H1 (cell line): ENCODE measurements around the gene ARHGAP22. TPM values are rescaled to one million over a fixed set of nuclear protein-coding genes. Genes with fewer than 3 reads are reported as not detected.

ENCODE experiments used
- CTCF ChIA-PET: fragments of 300-600 bp; sonication (Branson Sonifier 250); formaldehyde crosslinking; loops from one replicate; lab custom pipeline; 2021; ENCODE audit not compliant: partially characterized antibody; lab: Charles Lee
- POLR2A ChIA-PET: fragments of 300-600 bp; sonication (Branson Sonifier 250); formaldehyde crosslinking; loops from one replicate; lab custom pipeline; 2021; ENCODE audit warnings: inconsistent platforms; ENCODE audit not compliant: partially characterized antibody; lab: Charles Lee
- DNase-seq, 2 experiments: peaks; one replicate each; pipeline versions ENCODE4 v3.0.0 to v3.0.0-alpha.2; 2010 to 2022; ENCODE audit warnings: low spot score in 2 of 2, low read depth in 1 of 2, mixed read lengths in 1 of 2
- FAIRE-seq: peaks from 2 replicates; lab custom pipeline; 2011; peaks lifted over from hg19 to GRCh38; lab: Jason Lieb, UNC
- H2AFZ ChIP-seq: 2 replicates; pipeline ENCODE4 v1.8.1; 2012; ENCODE audit warnings: low read length, inconsistent platforms
- H2AK5ac ChIP-seq: 2 replicates; pipeline ENCODE4 v1.6.1; 2013; ENCODE audit warnings: low read depth, low read length
- H2BK120ac ChIP-seq: replicated peaks from 2 replicates; pipeline ENCODE3; 2013; ENCODE audit warnings: low read depth, low read length, inconsistent platforms
- H2BK12ac ChIP-seq: 2 replicates; pipeline ENCODE4 v1.6.1; 2013; ENCODE audit warnings: low read depth, low read length
- H2BK15ac ChIP-seq: 2 replicates; pipeline ENCODE4 v1.6.1; 2013; ENCODE audit warnings: low read length
- H2BK20ac ChIP-seq: 2 replicates; pipeline ENCODE4 v1.6.1; 2013; ENCODE audit warnings: low read length
- H2BK5ac ChIP-seq: 2 replicates; pipeline ENCODE4 v1.6.1; 2013; ENCODE audit warnings: low read depth, low read length
- H3K14ac ChIP-seq: 2 replicates; pipeline ENCODE4 v1.6.1; 2013; ENCODE audit warnings: inconsistent platforms; ENCODE audit not compliant: insufficient read length
- H3K18ac ChIP-seq: 2 replicates; pipeline ENCODE4 v1.6.1; 2013; ENCODE audit warnings: low read length; ENCODE audit errors: extremely low read depth
- H3K23ac ChIP-seq: 2 replicates; pipeline ENCODE4 v1.6.1; 2013; ENCODE audit warnings: inconsistent platforms; ENCODE audit not compliant: insufficient read length
- H3K23me2 ChIP-seq: 2 replicates; pipeline ENCODE4 v1.6.1; 2013; ENCODE audit warnings: low read depth, low read length
- H3K27ac ChIP-seq: 2 replicates; pipeline ENCODE4 v1.6.1; 2011; ENCODE audit warnings: low read depth, low read length, inconsistent platforms
- H3K27me3 ChIP-seq, 4 experiments: replicated peaks in 1 of 4; 1 replicate in 1 of 4; 2 replicates in 3 of 4; pipeline versions ENCODE4 v1.6.1 to v1.8.1; 2011 to 2013; ENCODE audit warnings: low read length in 3 of 4, mild to moderate bottlenecking in 3 of 4, inconsistent platforms in 2 of 4, mixed read lengths in 2 of 4, moderate library complexity in 1 of 4; ENCODE audit not compliant: control insufficient read depth in 3 of 4, insufficient read depth in 3 of 4; ENCODE audit errors: extremely low read depth in 1 of 4
- H3K36me3 ChIP-seq, 4 experiments: 2 replicates each; pipeline versions ENCODE4 v1.6.1 to v1.8.1; 2011 to 2013; ENCODE audit warnings: mild to moderate bottlenecking in 4 of 4, low read length in 3 of 4, moderate library complexity in 2 of 4, control low read depth in 1 of 4, inconsistent platforms in 1 of 4; ENCODE audit not compliant: insufficient read depth in 4 of 4, control insufficient read depth in 2 of 4
- H3K4ac ChIP-seq: replicated peaks from 2 replicates; pipeline ENCODE3; 2013; ENCODE audit warnings: low read length, low read depth, mixed read lengths, inconsistent platforms; ENCODE audit not compliant: insufficient read length
- H3K4me1 ChIP-seq, 4 experiments: replicated peaks in 1 of 4; 1 replicate in 1 of 4; 2 replicates in 3 of 4; pipeline versions ENCODE4 v1.6.1 to v1.8.1; 2011 to 2013; ENCODE audit warnings: low read length in 3 of 4, inconsistent platforms in 2 of 4, mixed read lengths in 1 of 4; ENCODE audit not compliant: insufficient read depth in 4 of 4, control insufficient read depth in 3 of 4
- H3K4me2 ChIP-seq, 2 experiments: 2 replicates each; pipeline versions ENCODE4 v1.6.1 to v1.8.1; 2011 to 2013; ENCODE audit warnings: low read depth in 2 of 2, low read length in 2 of 2, control low read depth in 1 of 2, inconsistent platforms in 1 of 2, mild to moderate bottlenecking in 1 of 2; ENCODE audit not compliant: insufficient read depth in 1 of 2
- H3K4me3 ChIP-seq, 4 experiments: fragments of 200-600, 300-600 bp in 1 of 4; sonication (generic), shearing (Covaris generic), sonication (Bioruptor Twin) in 1 of 4; 2 replicates each; pipeline versions ENCODE4 v1.5.1 to v1.8.1; 2011 to 2016; ENCODE audit warnings: low read length in 4 of 4, low read depth in 3 of 4, control low read depth in 2 of 4, inconsistent platforms in 2 of 4, mild to moderate bottlenecking in 2 of 4, mixed read lengths in 1 of 4, moderate library complexity in 1 of 4; ENCODE audit not compliant: insufficient read depth in 2 of 4; ENCODE audit errors: extremely low read depth in 1 of 4
- H3K56ac ChIP-seq: replicated peaks from 2 replicates; pipeline ENCODE3; 2013; ENCODE audit warnings: low read depth, mild to moderate bottlenecking, mixed read lengths, low read length, inconsistent platforms; ENCODE audit not compliant: insufficient read length
- H3K79me1 ChIP-seq: 2 replicates; pipeline ENCODE4 v1.6.1; 2013; ENCODE audit warnings: low read depth, low read length, control low read depth
- H3K79me2 ChIP-seq, 2 experiments: 2 replicates each; pipeline versions ENCODE4 v1.6.1 to v1.8.1; 2012 to 2013; ENCODE audit warnings: low read length in 2 of 2, mild to moderate bottlenecking in 2 of 2, inconsistent platforms in 1 of 2; ENCODE audit not compliant: insufficient read depth in 2 of 2, control insufficient read depth in 1 of 2
- H3K9ac ChIP-seq, 4 experiments: replicated peaks in 1 of 4; 1 replicate in 1 of 4; 2 replicates in 3 of 4; pipeline versions ENCODE4 v1.6.1 to v1.8.1; 2011 to 2013; ENCODE audit warnings: low read depth in 3 of 4, low read length in 3 of 4, control low read depth in 2 of 4, mild to moderate bottlenecking in 2 of 4, moderate library complexity in 2 of 4, inconsistent platforms in 1 of 4; ENCODE audit errors: extremely low read depth in 1 of 4
- H3K9me3 ChIP-seq, 2 experiments: 2 replicates each; pipeline versions ENCODE4 v1.6.1 to v1.8.1; 2012 to 2013; ENCODE audit warnings: mild to moderate bottlenecking in 2 of 2, moderate library complexity in 2 of 2, control low read depth in 1 of 2, inconsistent platforms in 1 of 2, low read depth in 1 of 2, low read length in 1 of 2, mixed read lengths in 1 of 2; ENCODE audit not compliant: insufficient read depth in 2 of 2
- H4K20me1 ChIP-seq, 2 experiments: replicated peaks in 1 of 2; 2 replicates each; pipeline versions ENCODE3 to v1.8.1; 2011 to 2013; ENCODE audit warnings: inconsistent platforms in 2 of 2, low read length in 2 of 2, mild to moderate bottlenecking in 1 of 2; ENCODE audit not compliant: insufficient read depth in 2 of 2, control insufficient read depth in 1 of 2
- H4K5ac ChIP-seq: 2 replicates; pipeline ENCODE4 v1.6.1; 2013; ENCODE audit warnings: low read length, low read depth, mixed read lengths, inconsistent platforms; ENCODE audit not compliant: insufficient read length
- H4K8ac ChIP-seq: 2 replicates; pipeline ENCODE4 v1.8.0; 2013; ENCODE audit warnings: mild to moderate bottlenecking, moderate library complexity, low read length, inconsistent platforms; ENCODE audit not compliant: insufficient read depth; ENCODE audit errors: extremely low read depth
- H4K91ac ChIP-seq: replicated peaks from 2 replicates; pipeline ENCODE3; 2013; ENCODE audit warnings: low read length, mixed read lengths, inconsistent platforms; ENCODE audit not compliant: insufficient read length
- CHD1 ChIP-seq: IDR thresholded peaks from 2 replicates; pipeline ENCODE4 v1.6.1; 2012; ENCODE audit warnings: low read depth, low read length, improper control_type of control experiment
- EZH2 ChIP-seq: fragments of 200-600 bp; sonication (generic); IDR thresholded peaks from 2 replicates; pipeline ENCODE4 v1.7.1; 2012; ENCODE audit warnings: low read depth, mild to moderate bottlenecking, moderate library complexity, low read length, inconsistent platforms; ENCODE audit not compliant: severe bottlenecking
- GABPA ChIP-seq: IDR thresholded peaks from 2 replicates; pipeline ENCODE4 v1.6.1; 2011; ENCODE audit warnings: mild to moderate bottlenecking, low read length, moderate library complexity, borderline replicate concordance; ENCODE audit not compliant: insufficient read depth
- GTF2F1 ChIP-seq: IDR thresholded peaks from 2 replicates; pipeline ENCODE4 v1.6.1; 2012; ENCODE audit warnings: low read depth, low read length, improper control_type of control experiment, borderline replicate concordance
- KDM5A ChIP-seq: fragments of 200-600 bp; IDR thresholded peaks from 2 replicates; pipeline ENCODE4 v1.7.1; 2012; ENCODE audit warnings: mild to moderate bottlenecking, low read length, inconsistent platforms, mixed read lengths
- MAFK ChIP-seq: IDR thresholded peaks from 2 replicates; pipeline ENCODE4 v1.6.1; 2012; ENCODE audit warnings: low read depth, mild to moderate bottlenecking, improper control_type of control experiment, low read length
- POLR2AphosphoS5 ChIP-seq: IDR thresholded peaks from 2 replicates; pipeline ENCODE4 v1.6.1; 2011; ENCODE audit warnings: low read depth, low read length
- POU5F1 ChIP-seq: IDR thresholded peaks from 2 replicates; pipeline ENCODE4 v1.6.1; 2011; ENCODE audit warnings: low read depth, mild to moderate bottlenecking, low read length, moderate library complexity
- RNF2 ChIP-seq: fragments of 200-900, 300-1000 bp; sonication (generic); IDR thresholded peaks from 2 replicates; pipeline ENCODE4 v1.7.1; 2016; ENCODE audit warnings: borderline replicate concordance, low read depth, mild to moderate bottlenecking, antibody characterized with exemption, low read length; ENCODE audit not compliant: poor library complexity, severe bottlenecking; ENCODE audit errors: missing control alignments
- SP2 ChIP-seq: IDR thresholded peaks from 2 replicates; pipeline ENCODE4 v1.6.1; 2012; ENCODE audit warnings: mild to moderate bottlenecking, low read length, inconsistent platforms
- SRF ChIP-seq: IDR thresholded peaks from 2 replicates; pipeline ENCODE4 v1.6.1; 2011; ENCODE audit warnings: mild to moderate bottlenecking, low read depth, low read length, moderate library complexity
- SUZ12 ChIP-seq: fragments of 200-600 bp; sonication (generic); IDR thresholded peaks from 2 replicates; pipeline ENCODE4 v1.6.1; 2012; ENCODE audit warnings: mild to moderate bottlenecking, inconsistent platforms, low read length, moderate library complexity, mixed read lengths
- TBP ChIP-seq: IDR thresholded peaks from 2 replicates; pipeline ENCODE4 v1.6.1; 2011; ENCODE audit warnings: low read depth, low read length, improper control_type of control experiment
- WGBS, 2 experiments: shearing (Covaris generic) in 1 of 2; methylation state at CpG; one replicate each; pipeline versions ENCODE4 v1.1.6 to v1.1.7; 2013 to 2015; ENCODE audit warnings: low lambda C conversion rate in 2 of 2, mixed read lengths in 2 of 2, inconsistent platforms in 1 of 2, low coverage in 1 of 2, missing lambda C conversion rate in 1 of 2; ENCODE audit not compliant: insufficient replicate concordance in 2 of 2, insufficient coverage in 1 of 2, insufficient read length in 1 of 2; ENCODE audit errors: extremely low coverage in 1 of 2, missing lambda C conversion rate in 1 of 2; 5-methylcytosine and 5-hydroxymethylcytosine counted together
- polyA plus RNA-seq, 7 experiments: library from polyadenylated mRNA; depleted of rRNA in 3 of 7; stranded (reverse) in 5 of 7; unstranded in 2 of 7; fragments of >200 nt in 5 of 7; fragments of 200-250 nt in 2 of 7; gene quantifications; 1 replicate in 5 of 7; 2 replicates in 1 of 7; 4 replicates in 1 of 7; pipeline versions ENCODE4 v1.2.1 to v1.2.3, GENCODE V29; 2011 to 2013; ENCODE audit warnings: missing spikeins in 2 of 7, mixed read lengths in 2 of 7
- total RNA-seq: library from RNA; stranded (reverse); fragmentation: NEBNext Ultra II Directional; extraction: Animal tissue kit (Norgen Biotek cat#: 25700); gene quantifications from 2 replicates; pipeline ENCODE4 v1.2.1, GENCODE V29; 2021

Gene ARHGAP22
- total and polyA plus RNA-seq, 2 of the 8 experiments (the other 6 are each of a cell fraction or from before 2014, with no cell fraction given) = 3.6 to 11.2 TPM

GRCh38 chr10:48439031-48439430 lies 165.8 kb downstream of the ARHGAP22 start:
- FAIRE-seq = no peak
- TF ChIP-seq RNF2 (no peak), SRF (no peak), CHD1 (no peak), POLR2AphosphoS5 (no peak), EZH2 (no peak), GABPA (no peak), SUZ12 (no peak), MAFK (no peak), TBP (no peak), GTF2F1 (no peak), POU5F1 (no peak), KDM5A (no peak), SP2 (no peak)

More at GRCh38 chr10:48439031-48439430, 165.8 kb downstream of the ARHGAP22 start:
- H3K27me3 ChIP-seq = no peaks in the 10 kb centered on the region
- no peak overlapping the region for H3K4me2 ChIP-seq
- no peak overlapping the region for H2AK5ac ChIP-seq
- no peak overlapping the region for H2BK5ac ChIP-seq
- no peak overlapping the region for H4K91ac ChIP-seq
- no peaks in the 10 kb centered on the region; a peak in 1 of 4 replicates for H3K9me3 ChIP-seq
- H3K23me2 ChIP-seq = no peaks in the 10 kb centered on the region
- 78% methylated on average over 2 of the region's 2 CpGs; no CpG with 5 or more reads in 1 of the 2 experiments for WGBS, 2 experiments
- no peak overlapping the region for H4K8ac ChIP-seq
- H3K18ac ChIP-seq = no peak overlapping the region
- H3K23ac ChIP-seq = no peak overlapping the region
- no peak overlapping the region for H2BK20ac ChIP-seq
- no peaks in the 10 kb centered on the region for H3K79me1 ChIP-seq
- peaks cover 0 to 4% (median 2%) of the 10 kb centered on the region in 4 experiments; a peak in 3 of 8 replicates for H3K36me3 ChIP-seq
- ChIA-PET CTCF (interaction anchor here (0.6 to 0.9 kb wide), 3 partner anchors 11 to 33 kb away, joined by 3 to 4 read pairs (median 3); no protein-coding TSS in a partner anchor), POLR2A (interaction anchor here (0.9 to 1.2 kb wide), 2 partner anchors 22 to 70 kb away, joined by 3 read pairs; no protein-coding TSS in a partner anchor)
- H3K9ac ChIP-seq = no peak overlapping the region
- no peak for DNase-seq
- H3K14ac ChIP-seq = no peak overlapping the region
- H3K4me1 ChIP-seq = peaks cover 0 to 3% (median 0%) of the 10 kb centered on the region in 4 experiments; a peak in 1 of 7 replicates
- H3K4me3 ChIP-seq = no peak overlapping the region
- H2AFZ ChIP-seq = no peak overlapping the region
- H3K4ac ChIP-seq = no peak overlapping the region
- H4K5ac ChIP-seq = no peak overlapping the region
- H3K27ac ChIP-seq = no peak overlapping the region
- no peaks in the 10 kb centered on the region for H3K79me2 ChIP-seq
- H2BK15ac ChIP-seq = no peak overlapping the region
- H4K20me1 ChIP-seq = peaks cover 0 to 3% of the 10 kb centered on the region in 2 experiments
- H2BK120ac ChIP-seq = no peak overlapping the region
- H2BK12ac ChIP-seq = no peak overlapping the region
- no peak overlapping the region for H3K56ac ChIP-seq
